Natural killer cell treated with Interleukin-12 subunit alpha and Interleukin-12 subunit beta and Interleukin-15 and Interleukin-18, amount 100 ng/mL, for 72 hours (primary cell): ENCODE measurements around the gene CERS4. TPM values are rescaled to one million over a fixed set of nuclear protein-coding genes. Genes with fewer than 3 reads are reported as not detected.
"Not testable (repeated sequence)": the region's sequence is repeated elsewhere in the genome, so short reads cannot be mapped to it uniquely, and the experiment has no call there.

Source experiments
- ATAC-seq, 2 donors: fragments of 150-1000 bp; cut with Tn5 transposase in 1 of 2; sonication (Bioruptor Pico), chemical (Tn5 transposase) in 1 of 2; 2 replicates each; pipeline ENCODE4 v1.10.0; 2021
- DNase-seq: peaks from one replicate; pipeline ENCODE4 v3.0.0; 2022; ENCODE audit warnings: low spot score
- H3K27ac Mint-ChIP-seq, 2 donors: 1 replicate in 1 of 2; 2 replicates in 1 of 2; pipeline ENCODE4 v1.8.0; 2022; ENCODE audit warnings: mixed read lengths in 2 of 2, mild to moderate bottlenecking in 1 of 2, moderate library complexity in 1 of 2
- H3K27me3 Mint-ChIP-seq, 2 donors: 1 replicate in 1 of 2; 2 replicates in 1 of 2; pipeline ENCODE4 v1.8.0; 2022; ENCODE audit warnings: mixed read lengths in 2 of 2
- H3K36me3 Mint-ChIP-seq: one replicate; pipeline ENCODE4 v1.8.0; 2022; ENCODE audit warnings: mixed read lengths
- H3K4me1 Mint-ChIP-seq, 2 donors: 1 replicate in 1 of 2; 2 replicates in 1 of 2; pipeline ENCODE4 v1.8.0; 2022; ENCODE audit warnings: low read depth in 2 of 2, mixed read lengths in 2 of 2, mild to moderate bottlenecking in 1 of 2
- H3K4me3 Mint-ChIP-seq: one replicate; pipeline ENCODE4 v1.8.0; 2022; ENCODE audit warnings: mixed read lengths
- H3K9me3 Mint-ChIP-seq: 2 replicates; pipeline ENCODE4 v1.8.0; 2022; ENCODE audit warnings: mixed read lengths
- total RNA-seq, 2 donors: library from RNA; stranded (reverse); gene quantifications; one replicate each; pipeline ENCODE4 v1.2.3, GENCODE V29; 2022

CERS4 gene
- total RNA-seq, 2 donors from 2014 or later, result 36.8 to 55.8 TPM

DNA sequence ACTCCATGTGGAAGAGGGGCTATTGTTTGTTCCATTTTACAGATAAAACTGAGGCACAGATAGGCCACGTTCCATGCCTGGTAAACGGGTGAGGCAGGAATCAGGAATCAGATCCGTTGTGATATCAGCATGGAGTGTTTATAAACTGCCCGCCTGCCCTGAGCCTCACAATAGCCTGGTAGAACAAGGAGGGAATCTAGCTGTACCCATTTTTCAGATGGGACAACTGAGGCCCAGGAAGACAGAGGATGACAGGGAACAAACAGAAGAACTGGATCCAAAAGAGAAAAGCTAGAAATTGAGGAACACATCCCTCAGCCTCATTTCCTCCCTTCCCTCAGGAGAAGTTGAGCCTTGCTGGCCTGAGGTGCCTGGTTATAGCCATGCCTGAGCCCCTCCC lies 32.5 kb downstream of the CERS4 start:
- Mint-ChIP-seq H3K36me3 (peaks cover 11% of the 10 kb centered on the region), H3K4me3 (no peak overlapping the region), H3K27me3 (no peaks in the 10 kb centered on the region), H3K4me1 (peaks cover 12 to 36% of the 10 kb centered on the region in 2 donors), H3K27ac (peak overlapping the region in 1 of 2 donors; percentile 51), H3K9me3 (peaks cover 4% of the 10 kb centered on the region)
- DNase-seq, result no peak
- no peak for ATAC-seq

DNA sequence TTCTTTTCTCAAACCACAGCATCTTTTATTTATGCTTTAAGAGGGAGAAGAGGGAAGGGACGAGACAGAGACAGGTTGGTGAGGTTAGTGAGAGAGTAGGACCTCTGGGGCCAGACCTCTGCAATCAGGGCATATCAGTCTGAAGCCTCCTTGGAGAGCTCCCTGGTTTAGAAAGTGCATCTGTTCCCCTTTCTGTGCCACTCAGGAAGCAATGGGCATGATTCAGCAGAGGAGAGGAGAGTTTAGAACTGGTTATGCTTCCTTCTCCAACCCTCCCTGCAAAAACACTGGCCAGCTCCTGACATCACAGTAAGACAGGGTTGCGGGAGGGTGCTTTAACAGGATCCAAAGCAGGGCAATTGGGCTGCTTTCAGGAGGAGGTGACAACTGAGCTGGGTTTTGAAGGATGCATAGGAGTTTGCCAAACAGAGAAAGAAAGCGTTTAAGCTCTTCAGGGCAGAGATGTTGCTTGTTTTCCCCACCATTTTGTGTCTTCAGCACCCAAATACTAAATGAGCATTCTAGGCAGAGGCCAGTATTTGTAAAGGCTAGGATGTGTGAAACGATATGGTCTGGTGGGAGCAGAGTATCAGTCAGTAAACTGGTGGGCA lies 33.1 kb downstream of the CERS4 start:
- Mint-ChIP-seq H3K36me3 (peaks cover 11% of the 10 kb centered on the region), H3K27me3 (no peaks in the 10 kb centered on the region), H3K9me3 (peaks cover 4% of the 10 kb centered on the region), H3K27ac (peak overlapping the region in 1 of 2 donors; percentile 29), H3K4me1 (peaks cover 12 to 36% of the 10 kb centered on the region in 2 donors), H3K4me3 (no peak overlapping the region)
- DNase-seq, result no peak
- no peak for ATAC-seq

DNA sequence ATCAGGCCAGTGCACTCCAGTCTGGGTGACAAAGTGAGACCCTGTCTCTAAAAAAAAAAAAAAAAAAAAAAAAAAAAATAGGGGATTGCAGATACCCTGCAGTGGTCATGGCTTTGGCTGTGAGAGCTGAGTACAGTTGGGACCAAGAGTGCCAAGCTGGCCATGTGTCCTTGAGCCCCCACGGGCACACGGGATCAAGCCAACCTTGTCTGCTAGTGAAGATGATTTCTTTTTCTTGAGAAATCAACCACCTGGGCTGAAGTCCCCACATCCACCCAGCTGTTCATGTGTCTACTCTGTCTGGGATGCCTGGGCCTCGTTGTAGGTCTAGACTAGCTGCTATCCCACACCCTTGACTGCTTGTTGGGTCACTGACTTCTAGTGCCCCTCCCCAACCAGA lies 34.0 kb downstream of the CERS4 start:
- Mint-ChIP-seq H3K4me1 (peaks cover 14 to 35% of the 10 kb centered on the region in 2 donors), H3K9me3 (peaks cover 4% of the 10 kb centered on the region), H3K27me3 (no peaks in the 10 kb centered on the region), H3K27ac (no peak overlapping the region), H3K36me3 (peaks cover 13% of the 10 kb centered on the region), H3K4me3 (no peak overlapping the region)
- ATAC-seq (no peak), DNase-seq (no peak)

DNA sequence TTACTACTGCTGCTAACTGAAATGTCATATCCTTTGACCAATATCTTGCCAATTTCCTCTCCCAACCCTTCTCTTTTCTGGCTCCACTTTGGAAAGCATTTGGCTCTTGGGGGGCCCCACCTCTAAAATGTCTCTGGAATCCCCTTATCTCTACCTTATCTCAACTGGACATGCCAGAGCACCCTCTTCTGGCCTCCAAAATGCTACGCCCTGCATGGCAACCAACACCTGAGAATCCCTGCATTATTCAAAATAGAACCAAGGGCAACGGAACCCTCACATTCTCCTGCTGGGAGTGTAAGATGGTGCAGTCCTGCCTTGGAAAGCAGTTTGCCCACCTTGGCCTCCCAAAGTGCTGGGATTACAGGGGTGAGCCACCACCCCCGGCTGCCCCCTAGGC lies 35.3 kb downstream of the CERS4 start:
- H3K36me3 Mint-ChIP-seq, result peaks cover 19% of the 10 kb centered on the region
- peaks cover 24 to 40% of the 10 kb centered on the region in 2 donors for H3K4me1 Mint-ChIP-seq
- no peak for DNase-seq

DNA sequence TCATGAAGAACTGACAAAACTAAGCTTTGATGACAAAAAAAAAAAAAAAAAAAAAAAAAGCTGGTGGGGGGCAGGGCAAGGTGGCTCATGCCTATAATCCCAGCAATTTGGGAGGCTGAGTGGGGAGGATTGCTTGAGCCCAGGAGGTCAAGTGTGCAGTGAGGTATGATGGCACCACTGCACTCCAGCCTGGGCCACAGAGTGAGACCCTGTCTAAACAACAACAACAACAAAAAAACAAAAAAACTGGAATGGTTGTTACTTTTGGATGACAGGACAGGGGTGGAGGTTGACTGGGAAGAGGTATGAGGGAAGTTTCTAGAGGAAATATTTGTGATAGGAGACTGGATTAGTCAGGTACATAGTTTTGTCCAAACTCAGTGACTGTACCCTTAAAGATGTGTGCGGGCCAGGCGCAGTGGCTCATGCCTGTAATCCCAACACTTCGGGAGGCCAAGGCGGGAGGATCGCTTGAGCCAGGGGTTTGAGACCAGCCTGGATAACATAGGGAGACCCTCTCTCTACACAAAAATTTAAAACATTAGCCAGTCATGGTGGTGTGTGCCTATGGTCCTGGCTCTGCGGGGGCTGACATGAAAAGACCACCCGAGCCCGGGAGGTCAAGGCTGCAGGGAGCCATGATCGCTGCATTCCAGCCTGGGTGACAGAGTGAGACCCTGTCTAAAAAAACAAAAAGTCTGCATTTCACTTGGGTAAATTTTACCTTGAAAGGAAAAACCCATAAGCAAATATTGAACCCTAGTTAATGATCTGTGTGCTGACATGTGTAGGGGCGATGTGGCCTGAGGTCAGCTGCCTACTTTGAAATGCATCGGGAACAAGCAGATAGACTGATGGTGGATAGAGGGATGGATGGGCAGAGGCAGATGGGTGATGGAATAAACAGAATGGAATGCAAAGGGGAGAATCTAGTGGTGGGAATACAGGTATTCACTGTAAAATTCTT lies 37.0 kb downstream of the CERS4 start:
- H3K36me3 Mint-ChIP-seq, result peaks cover 12% of the 10 kb centered on the region
- H3K27me3 Mint-ChIP-seq, result no peaks in the 10 kb centered on the region
- peaks cover 4% of the 10 kb centered on the region for H3K9me3 Mint-ChIP-seq
- DNase-seq (no peak), ATAC-seq (no peak)
- no peak overlapping the region for H3K27ac Mint-ChIP-seq
- no peak overlapping the region for H3K4me3 Mint-ChIP-seq
- peaks cover 12 to 28% of the 10 kb centered on the region in 2 donors for H3K4me1 Mint-ChIP-seq

More for the DNA sequence above, 35.3 kb downstream of the CERS4 start:
- no peak for ATAC-seq
- Mint-ChIP-seq H3K4me3 (no peak overlapping the region), H3K27me3 (no peaks in the 10 kb centered on the region), H3K9me3 (peaks cover 4% of the 10 kb centered on the region), H3K27ac (no peak overlapping the region)

DNA sequence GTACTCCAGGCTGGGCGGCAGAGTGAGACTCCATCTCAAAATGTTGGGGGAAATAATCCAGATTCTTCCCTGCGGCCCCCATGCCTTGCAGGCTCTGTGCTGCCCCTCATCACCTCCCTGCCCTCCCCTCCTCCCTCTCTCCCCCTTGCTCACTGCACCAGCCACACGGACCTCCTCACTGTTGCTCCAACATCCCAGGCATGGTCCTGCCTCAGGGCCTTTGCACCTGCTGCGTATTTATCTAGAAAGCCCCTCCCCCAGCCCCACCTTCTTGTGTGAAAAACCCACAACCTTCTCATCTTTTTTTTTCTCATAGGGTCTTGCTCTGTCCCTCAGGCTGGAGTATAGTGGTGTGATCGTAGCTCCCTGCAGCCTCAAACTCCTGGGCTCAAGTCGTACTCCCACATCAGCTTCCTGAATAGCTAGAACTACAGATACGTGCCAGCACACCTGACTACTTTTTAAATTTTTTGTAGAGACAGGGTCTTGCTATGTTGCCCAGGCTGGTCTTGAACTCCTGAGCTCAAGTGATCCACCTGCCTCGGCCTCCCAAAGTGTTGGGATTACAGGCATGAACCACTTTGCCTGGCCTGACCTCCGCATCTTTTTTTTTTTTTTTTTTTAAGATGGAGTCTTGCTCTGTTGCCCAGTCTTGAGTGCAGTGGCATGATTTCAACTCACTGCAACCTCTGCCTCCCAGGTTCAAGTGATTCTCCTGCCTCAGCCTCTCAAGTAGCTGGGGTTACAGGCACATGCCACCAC lies 38.1 kb downstream of the CERS4 start:
- H3K36me3 Mint-ChIP-seq, result peaks cover 11% of the 10 kb centered on the region
- not testable (repeated sequence) for DNase-seq

DNA sequence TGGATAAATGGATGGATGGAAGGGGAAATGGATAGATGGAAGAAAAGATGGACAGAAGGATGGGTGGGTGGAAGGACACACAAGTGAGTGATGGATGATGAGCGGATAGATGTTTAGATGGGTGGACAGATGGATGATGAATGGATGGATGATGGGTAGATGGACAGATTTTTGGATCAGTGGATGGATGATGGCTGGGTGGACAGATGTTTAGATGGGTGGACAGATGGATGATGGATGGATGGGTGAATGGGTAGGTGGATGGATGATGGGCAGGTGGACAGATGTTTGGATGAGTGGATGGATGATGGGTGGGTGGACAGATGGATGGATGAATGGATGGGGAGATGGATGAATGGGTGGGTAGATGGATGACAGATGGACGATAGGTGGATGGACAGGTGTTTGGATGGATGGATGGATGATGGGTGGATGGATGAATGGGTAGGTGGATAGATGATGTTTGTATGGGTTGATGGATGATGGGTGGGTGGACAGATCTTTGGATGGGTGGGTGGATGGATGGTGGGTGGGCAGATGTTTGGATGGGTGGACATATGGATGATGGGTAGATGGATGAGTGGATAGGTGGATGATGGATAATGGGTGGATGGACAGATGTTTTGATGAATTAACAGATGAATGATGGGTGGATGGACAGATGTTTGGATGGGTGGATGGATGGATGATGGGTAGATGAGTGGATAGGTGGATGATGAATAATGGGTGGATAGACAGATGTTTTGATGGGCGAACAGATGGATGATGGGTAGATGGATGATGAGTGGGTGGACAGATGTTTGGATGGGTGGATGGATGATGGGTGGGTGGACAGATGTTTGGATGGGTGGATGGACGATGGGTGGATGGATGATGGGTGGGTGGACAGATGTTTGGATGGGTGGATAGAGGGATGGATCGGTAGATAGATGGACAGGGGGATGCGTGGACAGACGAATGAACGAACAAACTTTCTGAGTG lies 39.5 kb downstream of the CERS4 start:
- ATAC-seq (no peak), DNase-seq (no peak)
- H3K9me3 Mint-ChIP-seq, result no peaks in the 10 kb centered on the region
- H3K27ac Mint-ChIP-seq, result no peak overlapping the region
- no peak overlapping the region for H3K4me3 Mint-ChIP-seq
- H3K27me3 Mint-ChIP-seq, result no peaks in the 10 kb centered on the region
- H3K36me3 Mint-ChIP-seq, result peaks cover 8% of the 10 kb centered on the region
- H3K4me1 Mint-ChIP-seq, result peaks cover 17 to 21% of the 10 kb centered on the region in 2 donors

More for the DNA sequence above, 38.1 kb downstream of the CERS4 start:
- H3K27me3 Mint-ChIP-seq, H3K9me3 Mint-ChIP-seq, H3K4me3 Mint-ChIP-seq, ATAC-seq: not testable (repeated sequence)
- Mint-ChIP-seq H3K4me1 (peaks cover 12 to 21% of the 10 kb centered on the region in 2 donors), H3K27ac (peak overlapping the region in 1 of 2 donors; percentile 31)

DNA sequence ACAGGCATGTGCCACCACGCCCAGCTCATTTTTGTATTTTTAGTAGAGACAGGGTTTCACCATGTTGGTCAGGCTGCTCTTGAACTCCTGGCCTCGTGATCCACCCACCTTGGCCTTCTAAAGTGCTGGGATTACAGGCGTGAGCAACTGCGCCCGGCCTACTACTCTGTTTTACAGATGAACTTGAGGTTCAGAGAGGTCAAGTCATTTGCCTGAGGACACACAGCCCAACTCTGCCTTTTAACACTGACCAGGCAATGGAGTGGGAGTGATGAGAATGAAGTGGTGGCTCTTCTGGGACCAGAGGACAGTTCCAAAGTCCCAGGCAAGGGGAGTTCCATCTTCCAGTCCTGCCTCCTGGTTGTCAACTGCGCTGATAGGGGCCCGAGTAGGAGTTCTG lies 41.4 kb downstream of the CERS4 start:
- H3K27ac Mint-ChIP-seq, result no peak overlapping the region
- H3K4me1 Mint-ChIP-seq, result peaks cover 17 to 18% of the 10 kb centered on the region in 2 donors
- peaks cover 8% of the 10 kb centered on the region for H3K36me3 Mint-ChIP-seq
- H3K27me3 Mint-ChIP-seq, result no peaks in the 10 kb centered on the region
- DNase-seq (no peak), ATAC-seq (no peak)
- no peaks in the 10 kb centered on the region for H3K9me3 Mint-ChIP-seq
- H3K4me3 Mint-ChIP-seq, result no peak overlapping the region

DNA sequence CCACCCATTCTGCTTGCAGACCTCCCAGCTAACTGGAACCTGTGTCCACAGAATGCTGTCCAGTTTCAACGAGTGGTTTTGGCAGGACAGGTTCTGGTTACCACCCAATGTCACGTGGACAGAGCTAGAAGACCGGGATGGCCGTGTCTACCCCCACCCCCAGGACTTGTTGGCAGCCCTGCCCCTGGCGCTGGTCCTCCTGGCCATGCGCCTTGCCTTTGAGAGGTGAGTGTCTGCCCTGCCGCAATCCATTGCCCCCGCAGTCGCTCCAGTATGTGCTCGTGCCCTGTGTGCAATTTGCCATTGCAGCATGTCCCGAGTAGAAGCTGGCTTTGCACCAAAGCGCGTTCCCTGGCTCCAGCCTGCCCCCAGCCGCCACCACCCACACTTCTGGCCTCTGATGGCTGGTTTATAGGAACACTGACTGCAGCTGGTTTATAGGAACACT lies 41.9 kb downstream of the CERS4 start:
- peaks cover 17 to 21% of the 10 kb centered on the region in 2 donors for H3K4me1 Mint-ChIP-seq
- H3K4me3 Mint-ChIP-seq, result no peak overlapping the region
- DNase-seq (no peak), ATAC-seq (no peak)
- H3K9me3 Mint-ChIP-seq, result no peaks in the 10 kb centered on the region
- no peak overlapping the region for H3K27ac Mint-ChIP-seq
- peaks cover 8% of the 10 kb centered on the region for H3K36me3 Mint-ChIP-seq
- no peaks in the 10 kb centered on the region for H3K27me3 Mint-ChIP-seq

DNA sequence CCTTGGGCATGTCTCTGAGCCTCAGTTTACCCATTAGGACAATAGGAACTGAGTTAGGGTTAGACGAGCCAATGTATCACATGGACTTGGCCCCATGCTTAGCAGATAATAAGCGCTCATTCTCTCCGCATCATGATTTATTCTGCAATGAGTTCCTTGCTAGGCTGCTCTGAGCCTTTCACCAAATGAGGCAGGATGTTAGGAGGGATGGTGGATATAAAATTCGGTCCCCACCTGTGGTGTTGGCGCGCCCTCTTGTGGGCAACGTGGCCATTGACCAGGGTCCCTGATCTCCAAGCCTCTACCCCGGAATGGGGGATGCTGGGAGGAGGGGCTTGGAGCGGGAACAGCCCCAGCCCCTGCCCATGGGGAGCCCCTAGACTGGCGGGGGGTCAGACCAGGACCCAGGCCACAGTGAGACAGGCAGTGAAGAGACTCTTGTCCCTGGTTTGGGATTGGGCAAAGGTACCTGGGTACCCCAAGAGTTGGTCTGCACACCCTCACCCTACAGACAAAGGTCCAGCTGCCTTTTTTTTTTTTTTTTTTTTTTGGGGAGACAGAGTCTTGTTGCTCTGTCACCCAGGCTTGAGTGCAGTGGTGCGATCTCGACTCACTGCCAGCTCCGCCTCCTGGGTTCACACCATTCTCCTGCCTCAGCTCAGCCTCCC lies 43.9 kb downstream of the CERS4 start:
- Mint-ChIP-seq H3K4me1 (peaks cover 16 to 20% of the 10 kb centered on the region in 2 donors), H3K4me3 (no peak overlapping the region), H3K27me3 (no peaks in the 10 kb centered on the region), H3K36me3 (peaks cover 6% of the 10 kb centered on the region), H3K27ac (peak overlapping the region in 1 of 2 donors; percentile 59), H3K9me3 (no peaks in the 10 kb centered on the region)
- ATAC-seq (peak; percentile 80 to 87), DNase-seq (peak; percentile 83)

DNA sequence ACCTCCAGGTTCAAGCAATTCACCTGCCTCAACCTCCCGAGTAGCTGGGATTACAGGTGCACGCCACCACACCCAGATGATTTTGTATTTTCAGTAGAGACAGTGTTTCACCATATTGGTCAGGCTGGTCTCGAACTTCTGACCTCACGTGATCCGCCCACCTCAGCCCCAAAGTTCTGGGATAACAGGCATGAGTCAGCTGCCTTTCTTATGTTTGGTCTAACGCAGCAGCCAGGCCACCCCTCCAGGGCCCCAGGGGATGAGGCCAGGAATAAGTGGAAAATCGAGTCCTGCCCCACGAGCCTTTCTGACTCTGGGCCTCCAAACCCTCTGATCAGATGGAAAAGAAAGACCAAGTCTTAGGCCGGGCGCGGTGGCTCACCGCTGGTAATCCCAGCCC lies 44.5 kb downstream of the CERS4 start:
- DNase-seq (no peak), ATAC-seq (no peak)
- H3K4me1 Mint-ChIP-seq, result peaks cover 10 to 16% of the 10 kb centered on the region in 2 donors
- H3K9me3 Mint-ChIP-seq, result no peaks in the 10 kb centered on the region
- peaks cover under 1% of the 10 kb centered on the region for H3K36me3 Mint-ChIP-seq
- no peaks in the 10 kb centered on the region for H3K27me3 Mint-ChIP-seq
- H3K27ac Mint-ChIP-seq, result peak overlapping the region in 1 of 2 donors; percentile 48
- no peak overlapping the region for H3K4me3 Mint-ChIP-seq

DNA sequence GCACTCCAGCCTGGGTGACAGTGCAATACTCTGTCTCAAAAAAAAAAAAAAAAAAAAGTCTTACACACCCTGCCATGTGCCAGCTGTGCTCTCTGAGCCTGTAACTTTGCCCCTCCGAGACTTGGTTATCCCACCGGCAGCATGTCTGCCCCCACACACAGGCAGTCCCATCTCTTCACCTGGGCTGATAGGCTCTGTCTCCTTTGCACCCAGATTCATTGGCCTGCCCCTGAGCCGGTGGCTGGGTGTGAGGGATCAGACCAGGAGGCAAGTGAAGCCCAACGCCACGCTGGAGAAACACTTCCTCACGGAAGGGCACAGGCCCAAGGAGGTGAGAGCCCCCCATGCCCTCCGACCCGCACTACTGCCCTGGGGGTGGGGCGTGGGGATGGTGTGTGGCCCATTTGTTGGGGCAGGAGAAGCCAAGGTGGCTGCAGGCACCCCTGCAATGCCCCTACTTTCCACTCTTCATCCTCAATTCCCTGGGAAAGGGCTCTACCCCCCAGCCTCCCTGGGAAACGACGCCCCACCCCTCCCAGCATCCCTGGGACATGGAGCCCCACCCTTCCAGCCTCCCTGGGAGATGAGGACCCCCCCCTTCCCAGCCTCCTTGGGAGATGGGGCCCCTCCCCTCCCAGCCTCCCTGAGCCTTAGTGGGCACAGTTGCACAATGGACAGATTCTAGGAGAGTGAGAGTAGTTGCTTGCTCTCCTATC lies 45.3 kb downstream of the CERS4 start:
- no peak for DNase-seq
- ATAC-seq, result no peak
- Mint-ChIP-seq H3K27ac (no peak overlapping the region), H3K4me1 (peaks cover 5 to 14% of the 10 kb centered on the region in 2 donors), H3K36me3 (no peaks in the 10 kb centered on the region), H3K9me3 (no peaks in the 10 kb centered on the region), H3K4me3 (no peak overlapping the region), H3K27me3 (no peaks in the 10 kb centered on the region)
